ENCODE measurements around the gene PTPRN2. TPM values are rescaled to one million over a fixed set of nuclear protein-coding genes. Genes with fewer than 3 reads are reported as not detected.

Gene PTPRN2
- total and polyA plus RNA-seq, 2 donors (not counting 3 experiments of a cell fraction or from before 2014, with no cell fraction given), result 0.62 to 0.88 TPM

- dilution Hi-C loops (cut with MboI; ENCODE audit: extremely low pct_ligation_motif_present, low sequenced_read_pairs), result no loop called here
- TF ChIP-seq CTCF (IDR thresholded peaks at IDR 0.05; ENCODE audit: extremely low read depth in 1 of 2, insufficient read depth in 1 of 2, low read depth in 1 of 2, low read length in 2 of 2), result no peak
- no peak for TF ChIP-seq FOS (IDR thresholded peaks at IDR 0.05; ENCODE audit: borderline replicate concordance, insufficient read depth, low read length)
- TF ChIP-seq EZH2 (IDR thresholded peaks at IDR 0.05; ENCODE audit: borderline replicate concordance, low read depth, low read length, severe bottlenecking), result no peak
- TF ChIP-seq POLR2AphosphoS5 (IDR thresholded peaks at IDR 0.05; ENCODE audit: insufficient read depth, low read depth, low read length), result no peak
- TF ChIP-seq MAX (IDR thresholded peaks at IDR 0.05; ENCODE audit: insufficient read depth, insufficient read length), result no peak
- TF ChIP-seq JUN (IDR thresholded peaks at IDR 0.05; ENCODE audit: borderline replicate concordance, insufficient read depth, insufficient read length, low read depth), result no peak
- no peak for TF ChIP-seq GATA2 (IDR thresholded peaks at IDR 0.05; ENCODE audit: insufficient read depth, insufficient read length, low read depth, low read length)
- TF ChIP-seq POLR2A (IDR thresholded peaks at IDR 0.05; ENCODE audit: low read depth, low read length), result no peak
- no peak for TF ChIP-seq MYC (IDR thresholded peaks at IDR 0.05; ENCODE audit: low read depth, low read length)
- POLR2A ChIA-PET, result no interaction called here
Observed at GRCh38 chr7:157928171-157928794, 659.3 kb downstream of the PTPRN2 start.

More at GRCh38 chr7:157928171-157928794, 659.3 kb downstream of the PTPRN2 start:
- no peaks in the 10 kb centered on the region for H3K27me3 ChIP-seq (ENCODE audit: control insufficient read depth in 2 of 2, insufficient read depth in 2 of 2, low read length in 2 of 2)
- H3K27ac ChIP-seq (ENCODE audit: insufficient read depth, low read depth, low read length), result no peak overlapping the region
- H3K9me3 ChIP-seq (replicated peaks; ENCODE audit: control insufficient read depth, insufficient read depth, low read length), result peaks cover 14% of the 10 kb centered on the region
- no TSS peak for BruUV-seq (replicated peaks)
- intact Hi-C loops (cut with micrococcal nuclease), result no loop called here
- CTCF ChIA-PET, result no interaction called here
- FAIRE-seq, result no peak
- H3K4me2 ChIP-seq (ENCODE audit: insufficient read depth, low read length), result no peak overlapping the region
- no peaks in the 10 kb centered on the region for H3K4me1 ChIP-seq (ENCODE audit: control insufficient read depth, extremely low read depth, insufficient read depth, low read length)
- no peak overlapping the region for H3K4me3 ChIP-seq (replicated peaks in 1 of 3; ENCODE audit: insufficient read depth in 1 of 3, low read depth in 1 of 3, low read length in 3 of 3)
- no peaks in the 10 kb centered on the region for H3K9me1 ChIP-seq (replicated peaks; ENCODE audit: control insufficient read depth, extremely low read depth, insufficient read depth, low read length)
- H3K36me3 ChIP-seq (ENCODE audit: control insufficient read depth in 2 of 2, extremely low read depth in 1 of 2, insufficient read depth in 2 of 2, low read length in 2 of 2), result no peaks in the 10 kb centered on the region
- no peak overlapping the region for H2AFZ ChIP-seq (ENCODE audit: low read depth, low read length)
- H4K20me1 ChIP-seq (replicated peaks; ENCODE audit: control insufficient read depth, extremely low read depth, insufficient read depth, low read length), result no peaks in the 10 kb centered on the region
- H3K9ac ChIP-seq (replicated peaks; ENCODE audit: extremely low read depth, insufficient read depth, low read length), result no peak overlapping the region
- no peaks in the 10 kb centered on the region for H3K79me2 ChIP-seq (ENCODE audit: control insufficient read depth, insufficient read depth, low read length)
- no peak for DNase-seq (ENCODE audit: low read depth, low spot score)

Data from endothelial cell of umbilical vein (primary cell).